Mucosa of descending colon (tissue), 3 donors: ENCODE measurements around the gene ANKRD13B. TPM values are rescaled to one million over a fixed set of nuclear protein-coding genes. Genes with fewer than 3 reads are reported as not detected.

Experiments
- ATAC-seq: fragments of 200-7000 bp; cut with Tn5 transposase; one replicate; pipeline ENCODE4 v1.9.1; 2020; ENCODE audit warnings: mild to moderate bottlenecking, moderate library complexity
- DNase-seq, 3 donors: peaks; one replicate each; pipeline ENCODE4 v3.0.0-alpha.2; 2020
- H3K36me3 ChIP-seq: fragments of 200-600 bp; one replicate; pipeline ENCODE4 v1.8.0; 2021; ENCODE audit warnings: low read depth, mild to moderate bottlenecking
- H3K4me1 ChIP-seq: fragments of 200-600 bp; one replicate; pipeline ENCODE4 v1.8.0; 2021; ENCODE audit warnings: low read depth, mild to moderate bottlenecking
- H3K4me3 ChIP-seq: fragments of 200-600 bp; one replicate; pipeline ENCODE4 v1.8.0; 2021; ENCODE audit warnings: mild to moderate bottlenecking
- H3K9me3 ChIP-seq: fragments of 200-600 bp; one replicate; pipeline ENCODE4 v1.8.0; 2021; ENCODE audit warnings: mild to moderate bottlenecking
- CTCF ChIP-seq: fragments of 200-600 bp; IDR thresholded peaks from one replicate; pipeline ENCODE4 v1.8.0; 2022; ENCODE audit warnings: antibody characterized with exemption, mild to moderate bottlenecking
- intact Hi-C, 2 donors: fragments of 100-400 bp; cut with DNase I in 1 of 2; cut with micrococcal nuclease in 1 of 2; formaldehyde crosslinking; loops; one replicate each; pipeline versions ENCODE4 v1.11.0 to v1.11.1; 2022; cut with DNase I, micrococcal nuclease
- total RNA-seq, 3 donors: library from RNA; stranded (reverse); fragmentation: NEBNext Ultra II Directional in 2 of 3; extraction: Animal tissue kit (Norgen Biotek cat#: 25700) in 2 of 3; gene quantifications; one replicate each; pipeline versions ENCODE4 v1.2.1 to v1.2.4, GENCODE V29; 2021 to 2023
- donor health status: DM: no; HTN: no; CAD: no; lungs with moderate emphysema.
- donor health status: DM: no; HTN: no; CAD: no.
- donor health status: DM: no; HTN: yes; CAD: no.

ANKRD13B gene
- total RNA-seq, 3 donors from 2014 or later = 2.2 to 11.2 (median 3.3) TPM

- Histone ChIP-seq H3K9me3 (no peaks in the 10 kb centered on the region), H3K4me1 (peaks cover 25% of the 10 kb centered on the region), H3K4me3 (no peak overlapping the region), H3K36me3 (no peaks in the 10 kb centered on the region)
- no peak for DNase-seq
- TF ChIP-seq CTCF = no peak
- intact Hi-C loops = no loop called here
- ATAC-seq = no peak
Observed at GRCh38 chr17:29571486-29571882, 21.4 kb upstream of the ANKRD13B start.

- Histone ChIP-seq H3K36me3 (no peaks in the 10 kb centered on the region), H3K9me3 (no peaks in the 10 kb centered on the region), H3K4me1 (peaks cover 25% of the 10 kb centered on the region), H3K4me3 (no peak overlapping the region)
- DNase-seq (peak in 2 of 3 donors; percentile 34 to 47), ATAC-seq (no peak)
- no peak for TF ChIP-seq CTCF
- intact Hi-C loops = no loop called here
Observed at GRCh38 chr17:29571883-29572681, 20.9 kb upstream of the ANKRD13B start.

GRCh38 chr17:29572691-29573557, 20.0 kb upstream of the ANKRD13B start:
- peaks cover 25% of the 10 kb centered on the region for H3K4me1 ChIP-seq
- DNase-seq (peak in 2 of 3 donors; percentile 66 to 70), ATAC-seq (no peak)
- no peaks in the 10 kb centered on the region for H3K9me3 ChIP-seq
- H3K36me3 ChIP-seq = no peaks in the 10 kb centered on the region
- TF ChIP-seq CTCF = peak; percentile 37
- intact Hi-C loops = no loop called here
- H3K4me3 ChIP-seq = no peak overlapping the region

GRCh38 chr17:29573558-29573869, 19.4 kb upstream of the ANKRD13B start:
- Histone ChIP-seq H3K4me1 (peaks cover 25% of the 10 kb centered on the region), H3K4me3 (no peak overlapping the region), H3K36me3 (no peaks in the 10 kb centered on the region), H3K9me3 (no peaks in the 10 kb centered on the region)
- intact Hi-C loops = no loop called here
- ATAC-seq (no peak), DNase-seq (peak in 1 of 3 donors; percentile 30)
- no peak for TF ChIP-seq CTCF

- no peak for ATAC-seq
- Histone ChIP-seq H3K4me3 (no peak overlapping the region), H3K4me1 (peaks cover 22% of the 10 kb centered on the region), H3K36me3 (no peaks in the 10 kb centered on the region), H3K9me3 (no peaks in the 10 kb centered on the region)
- intact Hi-C loops = no loop called here
- no peak for TF ChIP-seq CTCF
- DNase-seq = peak in 1 of 3 donors; percentile 27
Observed at GRCh38 chr17:29573871-29574731, 18.8 kb upstream of the ANKRD13B start.
